Adrenal gland (tissue), 5 donors: ENCODE results near the gene COX19.

Source experiments
- POLR2A ChIP-seq, 2 donors: fragments of 450-650 bp; IDR thresholded peaks; one replicate each; pipeline ENCODE4 v1.6.1; 2017; ENCODE audit warnings: antibody characterized with exemption in 2 of 2, mild to moderate bottlenecking in 2 of 2, moderate library complexity in 1 of 2
- TF ChIP-seq, protein P1 (sequence below), 6 experiments: fragments of 450-650 bp in 4 of 6; fragments of 200-600 bp in 2 of 6; sonication (generic) in 1 of 6; IDR thresholded peaks; 1 replicate in 5 of 6; 2 replicates in 1 of 6; pipeline versions ENCODE4 v1.5.1 to v1.8.0; 2016 to 2021; ENCODE audit warnings: antibody characterized with exemption in 6 of 6, mild to moderate bottlenecking in 2 of 6, moderate library complexity in 1 of 6
- donor health status: DM: no; HTN: no; CAD: no.

DNA sequence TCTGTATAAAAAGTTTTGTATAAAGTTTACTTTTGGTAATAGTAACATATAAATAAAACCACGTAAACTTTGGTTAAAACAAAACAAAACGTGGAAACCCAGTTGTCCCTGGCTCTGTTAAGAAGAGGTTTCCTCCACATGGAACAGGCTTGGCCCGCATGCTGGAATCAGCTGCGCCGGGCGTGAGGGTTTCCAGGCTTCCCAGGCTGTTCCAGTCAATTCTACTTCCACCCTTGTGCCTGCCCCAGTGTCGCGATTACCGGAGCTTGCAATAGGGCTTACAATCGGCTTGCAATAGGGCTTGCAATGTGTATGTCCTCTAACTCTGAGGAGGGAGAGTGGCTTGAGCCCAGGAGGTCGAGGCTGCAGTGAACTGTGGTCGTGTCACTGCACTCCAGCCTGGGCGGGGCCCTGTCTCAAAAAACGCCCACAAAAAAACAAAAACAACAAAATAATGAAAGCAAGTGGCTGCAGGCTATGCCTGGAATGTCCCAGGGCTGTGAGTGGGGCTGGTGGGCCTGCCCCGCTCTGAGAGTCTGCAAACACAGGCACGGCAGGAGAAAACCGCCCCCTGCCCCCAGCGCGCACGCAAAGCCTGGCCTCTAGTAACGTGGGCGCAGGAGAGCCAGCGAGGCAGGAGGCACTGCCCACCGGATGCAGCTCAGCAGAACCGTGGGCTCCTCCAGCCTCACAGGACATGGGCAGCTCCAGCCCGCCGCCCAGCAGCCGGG is 24.0 kb upstream of the COX19 start:
- TF ChIP-seq, protein P1, sequence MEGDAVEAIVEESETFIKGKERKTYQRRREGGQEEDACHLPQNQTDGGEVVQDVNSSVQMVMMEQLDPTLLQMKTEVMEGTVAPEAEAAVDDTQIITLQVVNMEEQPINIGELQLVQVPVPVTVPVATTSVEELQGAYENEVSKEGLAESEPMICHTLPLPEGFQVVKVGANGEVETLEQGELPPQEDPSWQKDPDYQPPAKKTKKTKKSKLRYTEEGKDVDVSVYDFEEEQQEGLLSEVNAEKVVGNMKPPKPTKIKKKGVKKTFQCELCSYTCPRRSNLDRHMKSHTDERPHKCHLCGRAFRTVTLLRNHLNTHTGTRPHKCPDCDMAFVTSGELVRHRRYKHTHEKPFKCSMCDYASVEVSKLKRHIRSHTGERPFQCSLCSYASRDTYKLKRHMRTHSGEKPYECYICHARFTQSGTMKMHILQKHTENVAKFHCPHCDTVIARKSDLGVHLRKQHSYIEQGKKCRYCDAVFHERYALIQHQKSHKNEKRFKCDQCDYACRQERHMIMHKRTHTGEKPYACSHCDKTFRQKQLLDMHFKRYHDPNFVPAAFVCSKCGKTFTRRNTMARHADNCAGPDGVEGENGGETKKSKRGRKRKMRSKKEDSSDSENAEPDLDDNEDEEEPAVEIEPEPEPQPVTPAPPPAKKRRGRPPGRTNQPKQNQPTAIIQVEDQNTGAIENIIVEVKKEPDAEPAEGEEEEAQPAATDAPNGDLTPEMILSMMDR (IDR thresholded peaks at IDR 0.05) = no peak
- no peak for TF ChIP-seq POLR2A (IDR thresholded peaks at IDR 0.05)
